Measurements from ENCODE around the gene SH3BGRL2. TPM values are rescaled to one million over a fixed set of nuclear protein-coding genes. Genes with fewer than 3 reads are reported as not detected.

SH3BGRL2 gene
- total and polyA plus RNA-seq, 2 of the 8 experiments (the other 6 are each of a cell fraction or from before 2014, with no cell fraction given): 6.0 to 20.3 TPM

DNA sequence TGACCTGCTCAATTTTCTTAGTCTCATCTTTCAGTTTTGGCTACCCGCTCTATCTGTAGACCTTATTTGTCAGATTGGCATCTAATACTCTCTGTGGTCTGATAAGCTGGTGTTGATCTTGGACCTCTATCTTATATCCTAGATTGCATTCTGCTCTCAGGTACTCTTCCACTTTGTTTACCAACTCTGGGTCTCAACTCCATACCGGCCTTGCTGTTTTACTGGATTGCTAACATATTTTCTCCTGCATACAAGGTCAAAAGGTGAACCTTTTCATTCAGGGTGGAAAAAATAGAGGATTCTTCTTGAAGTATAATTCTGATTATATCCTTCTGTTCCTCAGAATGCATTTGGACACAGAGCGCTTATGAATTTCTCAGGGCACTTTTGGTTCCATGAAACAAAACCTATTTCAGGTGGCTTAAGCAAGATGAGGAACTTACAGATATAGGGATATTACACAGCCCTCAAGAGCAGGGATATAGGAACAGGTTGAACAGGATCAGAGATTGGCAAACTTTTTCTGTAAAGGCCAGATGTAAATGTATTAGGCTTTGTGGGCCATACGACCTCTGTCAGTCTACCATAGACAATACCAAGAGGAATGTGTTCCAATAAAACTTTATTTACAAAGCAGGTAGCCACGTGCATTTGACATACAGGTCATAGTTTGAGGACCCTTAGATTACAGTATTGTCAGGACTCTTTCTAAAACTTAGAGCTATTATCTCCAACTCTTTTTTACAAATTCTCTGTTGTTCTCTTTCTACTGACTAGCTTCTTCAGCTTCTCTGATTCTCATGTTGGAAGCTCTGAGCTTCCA is 2.5 kb upstream of the SH3BGRL2 start:
- ChIA-PET CTCF (ENCODE audit: partially characterized antibody) (no interaction called here), POLR2A (ENCODE audit: partially characterized antibody) (interaction anchor here (1.9 kb wide), 1 partner anchor 9 kb away, joined by 5 read pairs; no protein-coding TSS in a partner anchor)
- Histone ChIP-seq H4K8ac (ENCODE audit: extremely low read depth, insufficient read depth, low read length) (no peak overlapping the region), H2BK15ac (ENCODE audit: low read length) (no peak overlapping the region), H3K9me3 (ENCODE audit: insufficient read depth in 2 of 2, low read depth in 1 of 2, low read length in 1 of 2) (no peaks in the 10 kb centered on the region), H3K18ac (ENCODE audit: extremely low read depth, low read length) (no peak overlapping the region), H2BK120ac (replicated peaks; ENCODE audit: low read depth, low read length) (no peak overlapping the region), H3K4me1 (replicated peaks in 1 of 4; ENCODE audit: control insufficient read depth in 3 of 4, insufficient read depth in 4 of 4, low read length in 3 of 4) (peaks cover 0 to 2% (median 0%) of the 10 kb centered on the region in 4 experiments; a peak in 1 of 7 replicates), H3K23me2 (ENCODE audit: low read depth, low read length) (peaks cover 8% of the 10 kb centered on the region; the same call in 1 of the 2 replicates), H3K14ac (ENCODE audit: insufficient read length) (no peak overlapping the region), H3K79me1 (ENCODE audit: low read depth, low read length) (no peaks in the 10 kb centered on the region), H4K5ac (ENCODE audit: insufficient read length, low read depth, low read length) (no peak overlapping the region), H2BK5ac (ENCODE audit: low read depth, low read length) (no peak overlapping the region), H3K4me2 (ENCODE audit: insufficient read depth in 1 of 2, low read depth in 2 of 2, low read length in 2 of 2) (no peak overlapping the region), H3K23ac (ENCODE audit: insufficient read length) (no peak overlapping the region), H2AFZ (ENCODE audit: low read length) (no peak overlapping the region), H4K20me1 (replicated peaks in 1 of 2; ENCODE audit: control insufficient read depth in 1 of 2, insufficient read depth in 2 of 2, low read length in 2 of 2) (peaks cover 0 to under 1% of the 10 kb centered on the region in 2 experiments), H3K4me3 (ENCODE audit: extremely low read depth in 1 of 4, insufficient read depth in 2 of 4, low read depth in 3 of 4, low read length in 4 of 4) (no peak overlapping the region), H3K4ac (replicated peaks; ENCODE audit: insufficient read length, low read depth, low read length) (no peak overlapping the region), H3K79me2 (ENCODE audit: control insufficient read depth in 1 of 2, insufficient read depth in 2 of 2, low read length in 2 of 2) (no peaks in the 10 kb centered on the region), H3K27ac (ENCODE audit: low read depth, low read length) (no peak overlapping the region), H2BK12ac (ENCODE audit: low read depth, low read length) (no peak overlapping the region), H3K9ac (replicated peaks in 1 of 4; ENCODE audit: extremely low read depth in 1 of 4, low read depth in 3 of 4, low read length in 3 of 4) (no peak overlapping the region), H2AK5ac (ENCODE audit: low read depth, low read length) (no peak overlapping the region), H3K36me3 (ENCODE audit: control insufficient read depth in 2 of 4, insufficient read depth in 4 of 4, low read length in 3 of 4) (no peaks in the 10 kb centered on the region), H4K91ac (replicated peaks; ENCODE audit: insufficient read length, low read length) (no peak overlapping the region), H3K27me3 (replicated peaks in 1 of 4; ENCODE audit: control insufficient read depth in 3 of 4, extremely low read depth in 1 of 4, insufficient read depth in 3 of 4, low read length in 3 of 4) (peaks cover 0 to 2% (median 0%) of the 10 kb centered on the region in 4 experiments; a peak in 1 of 7 replicates), H3K56ac (replicated peaks; ENCODE audit: insufficient read length, low read depth, low read length) (no peak overlapping the region), H2BK20ac (ENCODE audit: low read length) (no peak overlapping the region)
- 88% methylated on average over 5 of the region's 5 CpGs; no CpG with 5 or more reads in 1 of the 2 experiments for WGBS, 2 experiments (ENCODE audit: extremely low coverage in 1 of 2, insufficient coverage in 1 of 2, insufficient read length in 1 of 2, insufficient replicate concordance in 2 of 2, low coverage in 1 of 2, low lambda C conversion rate in 2 of 2, missing lambda C conversion rate in 1 of 2)
- FAIRE-seq (no peak), DNase-seq (ENCODE audit: low read depth in 1 of 2, low spot score in 2 of 2) (no peak)
- TF ChIP-seq KDM1A (IDR thresholded peaks at IDR 0.05; ENCODE audit: borderline replicate concordance, low read length) (no peak), GTF2F1 (IDR thresholded peaks at IDR 0.05; ENCODE audit: borderline replicate concordance, low read depth, low read length) (no peak), MAX (IDR thresholded peaks at IDR 0.05) (no peak), JUN (IDR thresholded peaks at IDR 0.05; ENCODE audit: low read depth, low read length) (no peak), MAFK (IDR thresholded peaks at IDR 0.05; ENCODE audit: low read depth, low read length) (no peak), PHF8 (conservative IDR thresholded peaks at IDR 0.05; ENCODE audit: low read depth, low read length) (no peak), SIX5 (IDR thresholded peaks at IDR 0.05; ENCODE audit: low read depth, low read length) (no peak), RBBP5 (IDR thresholded peaks at IDR 0.05; ENCODE audit: borderline replicate concordance, low read depth, low read length) (no peak), POU5F1 (IDR thresholded peaks at IDR 0.05; ENCODE audit: low read depth, low read length) (no peak), BACH1 (IDR thresholded peaks at IDR 0.05; ENCODE audit: low read length) (no peak), POLR2AphosphoS5 (IDR thresholded peaks at IDR 0.05; ENCODE audit: low read depth, low read length) (no peak)
- TF ChIP-seq, protein P1, sequence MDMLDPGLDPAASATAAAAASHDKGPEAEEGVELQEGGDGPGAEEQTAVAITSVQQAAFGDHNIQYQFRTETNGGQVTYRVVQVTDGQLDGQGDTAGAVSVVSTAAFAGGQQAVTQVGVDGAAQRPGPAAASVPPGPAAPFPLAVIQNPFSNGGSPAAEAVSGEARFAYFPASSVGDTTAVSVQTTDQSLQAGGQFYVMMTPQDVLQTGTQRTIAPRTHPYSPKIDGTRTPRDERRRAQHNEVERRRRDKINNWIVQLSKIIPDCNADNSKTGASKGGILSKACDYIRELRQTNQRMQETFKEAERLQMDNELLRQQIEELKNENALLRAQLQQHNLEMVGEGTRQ (IDR thresholded peaks at IDR 0.05; ENCODE audit: low read length): no peak

All from H1 (cell line).